ENCODE measurements around the gene RPS21. TPM values are rescaled to one million over a fixed set of nuclear protein-coding genes. Genes with fewer than 3 reads are reported as not detected.
A peak's percentile ranks its signal among the peaks of the same experiment; 100 is the strongest.

Gene RPS21
- total and polyA plus RNA-seq, 2 of the 13 experiments (the other 11 are each of a cell fraction or from before 2014, with no cell fraction given): 2,647 to 11,063 TPM

DNA sequence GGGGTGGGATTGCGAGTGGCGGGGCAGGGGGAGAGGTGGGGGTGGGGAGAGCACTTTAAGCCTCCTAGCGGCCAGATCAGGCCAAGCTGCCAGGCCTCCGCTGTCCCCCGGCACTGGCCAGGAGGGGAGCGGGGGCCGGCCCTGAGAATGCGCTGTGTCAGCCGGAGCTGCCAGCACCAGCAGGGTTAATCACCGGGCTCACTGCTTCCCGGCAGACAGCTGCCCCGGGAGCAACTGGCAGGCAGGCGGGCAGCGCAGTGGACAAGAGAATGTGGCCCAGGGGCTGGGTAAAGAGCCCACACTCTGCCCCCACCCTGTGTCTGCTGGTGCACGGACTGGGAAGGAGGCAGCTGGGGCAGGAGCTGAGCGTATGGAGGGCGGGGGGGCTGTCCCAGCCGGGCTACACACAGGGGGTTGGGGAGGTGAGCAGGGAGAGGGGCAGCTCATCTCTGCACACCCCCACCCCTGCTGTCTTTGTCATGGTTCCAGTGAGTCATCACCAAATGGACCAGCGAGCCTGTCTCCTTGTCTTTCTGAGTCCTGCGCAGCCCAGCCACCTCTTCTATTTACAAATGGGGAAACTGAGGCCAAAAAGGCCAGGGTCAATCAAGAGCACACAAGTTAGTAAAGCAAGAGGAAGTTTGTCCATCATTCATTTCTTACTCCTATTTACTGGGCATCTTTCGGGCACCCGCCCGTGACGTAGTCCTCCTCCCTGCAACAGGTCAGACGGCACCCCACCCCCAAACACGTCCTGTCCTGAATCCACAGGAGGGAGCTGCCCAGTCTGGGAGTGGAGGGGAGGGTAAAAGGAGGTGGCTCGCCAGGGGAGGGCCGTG lies 17.7 kb upstream of the RPS21 start (continued):
- no peak for TF ChIP-seq SMYD3 (CRISPR knock-in tag; IDR thresholded peaks at IDR 0.05)
- TF ChIP-seq RELA (CRISPR knock-in tag; IDR thresholded peaks at IDR 0.05): no peak
- no peak; the same call in 1 of the 2 replicates for TF ChIP-seq FOXA3 (CRISPR knock-in tag; IDR thresholded peaks at IDR 0.05)
- TF ChIP-seq NRL (CRISPR knock-in tag; IDR thresholded peaks at IDR 0.05; ENCODE audit: borderline replicate concordance): no peak
- no peak for TF ChIP-seq XBP1 (CRISPR knock-in tag; IDR thresholded peaks at IDR 0.05)
- no peak for TF ChIP-seq ISX (CRISPR knock-in tag; conservative IDR thresholded peaks at IDR 0.05)
- no peak for TF ChIP-seq ZNF44 (CRISPR knock-in tag; IDR thresholded peaks at IDR 0.05)
- TF ChIP-seq SIN3A (IDR thresholded peaks at IDR 0.05; ENCODE audit: borderline replicate concordance, low read depth, low read length): 0 out of 2 replicates have a peak, but pooled peaks have one; percentile 7
- TF ChIP-seq SAFB2 (CRISPR knock-in tag; IDR thresholded peaks at IDR 0.05; ENCODE audit: borderline replicate concordance, low read depth): no peak
- no peak for TF ChIP-seq ZNF672 (CRISPR knock-in tag; IDR thresholded peaks at IDR 0.05)
- TF ChIP-seq RBM39 (IDR thresholded peaks at IDR 0.05; ENCODE audit: low read depth, low read length, poor library complexity, severe bottlenecking): peak; percentile 13
- no peak for TF ChIP-seq PHB2 (IDR thresholded peaks at IDR 0.05; ENCODE audit: partially characterized antibody)
- peak; percentile 44 for TF ChIP-seq NCOA2 (CRISPR knock-in tag; IDR thresholded peaks at IDR 0.05)
- no peak for TF ChIP-seq SMARCC2 (IDR thresholded peaks at IDR 0.05)
- TF ChIP-seq, protein P1, sequence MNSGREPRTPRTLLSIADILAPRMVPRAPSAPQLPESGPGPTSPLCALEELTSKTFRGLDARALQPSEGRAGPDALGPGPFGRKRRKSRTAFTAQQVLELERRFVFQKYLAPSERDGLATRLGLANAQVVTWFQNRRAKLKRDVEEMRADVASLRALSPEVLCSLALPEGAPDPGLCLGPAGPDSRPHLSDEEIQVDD (CRISPR knock-in tag; IDR thresholded peaks at IDR 0.05; ENCODE audit: borderline replicate concordance): no peak
- peak in 1 of 2 experiments; percentile 10; a peak in 1 of 4 replicates for TF ChIP-seq KLF16 (CRISPR knock-in tag; IDR thresholded peaks at IDR 0.05)
- TF ChIP-seq SRY (CRISPR knock-in tag; IDR thresholded peaks at IDR 0.05): peak; percentile 61; the same call in 1 of the 2 replicates
- TF ChIP-seq ZFP36 (IDR thresholded peaks at IDR 0.05; ENCODE audit: borderline replicate concordance, low read depth, low read length, partially characterized antibody): no peak
- TF ChIP-seq, protein P2, sequence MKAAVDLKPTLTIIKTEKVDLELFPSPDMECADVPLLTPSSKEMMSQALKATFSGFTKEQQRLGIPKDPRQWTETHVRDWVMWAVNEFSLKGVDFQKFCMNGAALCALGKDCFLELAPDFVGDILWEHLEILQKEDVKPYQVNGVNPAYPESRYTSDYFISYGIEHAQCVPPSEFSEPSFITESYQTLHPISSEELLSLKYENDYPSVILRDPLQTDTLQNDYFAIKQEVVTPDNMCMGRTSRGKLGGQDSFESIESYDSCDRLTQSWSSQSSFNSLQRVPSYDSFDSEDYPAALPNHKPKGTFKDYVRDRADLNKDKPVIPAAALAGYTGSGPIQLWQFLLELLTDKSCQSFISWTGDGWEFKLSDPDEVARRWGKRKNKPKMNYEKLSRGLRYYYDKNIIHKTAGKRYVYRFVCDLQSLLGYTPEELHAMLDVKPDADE (CRISPR knock-in tag; IDR thresholded peaks at IDR 0.05): 0 out of 2 replicates have a peak, but pooled peaks have one; percentile 74
- TF ChIP-seq ZSCAN12 (CRISPR knock-in tag; IDR thresholded peaks at IDR 0.05): 0 out of 2 replicates have a peak, but pooled peaks have one; percentile 41
- peak; percentile 30; the same call in 1 of the 2 replicates for TF ChIP-seq SP2 (CRISPR knock-in tag; IDR thresholded peaks at IDR 0.05)
- TF ChIP-seq, protein P3, sequence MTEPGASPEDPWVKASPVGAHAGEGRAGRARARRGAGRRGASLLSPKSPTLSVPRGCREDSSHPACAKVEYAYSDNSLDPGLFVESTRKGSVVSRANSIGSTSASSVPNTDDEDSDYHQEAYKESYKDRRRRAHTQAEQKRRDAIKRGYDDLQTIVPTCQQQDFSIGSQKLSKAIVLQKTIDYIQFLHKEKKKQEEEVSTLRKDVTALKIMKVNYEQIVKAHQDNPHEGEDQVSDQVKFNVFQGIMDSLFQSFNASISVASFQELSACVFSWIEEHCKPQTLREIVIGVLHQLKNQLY (CRISPR knock-in tag; IDR thresholded peaks at IDR 0.05): no peak; the same call in 1 of the 2 replicates
- TF ChIP-seq, protein P4, sequence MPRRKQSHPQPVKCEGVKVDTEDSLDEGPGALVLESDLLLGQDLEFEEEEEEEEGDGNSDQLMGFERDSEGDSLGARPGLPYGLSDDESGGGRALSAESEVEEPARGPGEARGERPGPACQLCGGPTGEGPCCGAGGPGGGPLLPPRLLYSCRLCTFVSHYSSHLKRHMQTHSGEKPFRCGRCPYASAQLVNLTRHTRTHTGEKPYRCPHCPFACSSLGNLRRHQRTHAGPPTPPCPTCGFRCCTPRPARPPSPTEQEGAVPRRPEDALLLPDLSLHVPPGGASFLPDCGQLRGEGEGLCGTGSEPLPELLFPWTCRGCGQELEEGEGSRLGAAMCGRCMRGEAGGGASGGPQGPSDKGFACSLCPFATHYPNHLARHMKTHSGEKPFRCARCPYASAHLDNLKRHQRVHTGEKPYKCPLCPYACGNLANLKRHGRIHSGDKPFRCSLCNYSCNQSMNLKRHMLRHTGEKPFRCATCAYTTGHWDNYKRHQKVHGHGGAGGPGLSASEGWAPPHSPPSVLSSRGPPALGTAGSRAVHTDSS (CRISPR knock-in tag; conservative IDR thresholded peaks at IDR 0.05): no peak
- TF ChIP-seq ZNF253 (CRISPR knock-in tag; IDR thresholded peaks at IDR 0.05; ENCODE audit: borderline replicate concordance): no peak; the same call in 1 of the 2 replicates
- TF ChIP-seq, protein P5, sequence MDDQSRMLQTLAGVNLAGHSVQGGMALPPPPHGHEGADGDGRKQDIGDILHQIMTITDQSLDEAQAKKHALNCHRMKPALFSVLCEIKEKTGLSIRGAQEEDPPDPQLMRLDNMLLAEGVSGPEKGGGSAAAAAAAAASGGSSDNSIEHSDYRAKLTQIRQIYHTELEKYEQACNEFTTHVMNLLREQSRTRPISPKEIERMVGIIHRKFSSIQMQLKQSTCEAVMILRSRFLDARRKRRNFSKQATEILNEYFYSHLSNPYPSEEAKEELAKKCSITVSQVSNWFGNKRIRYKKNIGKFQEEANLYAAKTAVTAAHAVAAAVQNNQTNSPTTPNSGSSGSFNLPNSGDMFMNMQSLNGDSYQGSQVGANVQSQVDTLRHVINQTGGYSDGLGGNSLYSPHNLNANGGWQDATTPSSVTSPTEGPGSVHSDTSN (CRISPR knock-in tag; IDR thresholded peaks at IDR 0.05; ENCODE audit: borderline replicate concordance): no peak

Measured in HepG2 (cell line).